Gastroesophageal sphincter (tissue), 3 donors: ENCODE results near the gene FANCB.

Experiments
- CTCF ChIP-seq, 4 experiments: fragments of 200-600 bp in 2 of 4; fragments of 450-650 bp in 2 of 4; sonication (generic) in 1 of 4; IDR thresholded peaks; one replicate each; pipeline ENCODE4 v1.5.1; 2017 to 2019; ENCODE audit warnings: antibody characterized with exemption in 4 of 4, mild to moderate bottlenecking in 2 of 4, moderate library complexity in 2 of 4
- POLR2AphosphoS5 ChIP-seq: sonication (generic); formaldehyde crosslinking; IDR thresholded peaks from one replicate; pipeline ENCODE4 v1.6.1; 2017; ENCODE audit warnings: antibody characterized with exemption

GRCh38 chrX:14903891-14904290, 31.0 kb upstream of the FANCB start:
- no peak for TF ChIP-seq CTCF (IDR thresholded peaks at IDR 0.05)
- TF ChIP-seq POLR2AphosphoS5, result no peak
